CD4-positive, alpha-beta T cell treated with Interleukin-15 for 4 hours (primary cell): Measurements from ENCODE around the gene IL25.
"Not testable (repeated sequence)": the region's sequence is repeated elsewhere in the genome, so short reads cannot be mapped to it uniquely, and the experiment has no call there.

Source experiments
- DNase-seq: peaks from one replicate; pipeline ENCODE4 v3.0.0-alpha.2; 2020; ENCODE audit warnings: low spot score

The IL25 gene

GRCh38 chr14:23411563-23412525, 39.2 kb downstream of the IL25 start:
- no peak for DNase-seq

- DNase-seq = no peak
Observed at GRCh38 chr14:23413681-23414080, 41.1 kb downstream of the IL25 start.

- no peak for DNase-seq
Observed at GRCh38 chr14:23414254-23414653, 41.6 kb downstream of the IL25 start.

- no peak for DNase-seq
Observed at GRCh38 chr14:23414906-23415820, 42.6 kb downstream of the IL25 start.

- DNase-seq = no peak
Observed at GRCh38 chr14:23415821-23416778, 43.5 kb downstream of the IL25 start.

- no peak for DNase-seq
Observed at GRCh38 chr14:23416801-23417200, 44.2 kb downstream of the IL25 start.

- not testable (repeated sequence) for DNase-seq
Observed at GRCh38 chr14:23417269-23417668, 44.7 kb downstream of the IL25 start.

GRCh38 chr14:23418021-23418420, 45.4 kb downstream of the IL25 start:
- DNase-seq = no peak

- DNase-seq = not testable (repeated sequence)
Observed at GRCh38 chr14:23419646-23420045, 47.0 kb downstream of the IL25 start.

GRCh38 chr14:23421594-23421993, 49.0 kb downstream of the IL25 start:
- no peak for DNase-seq

- no peak for DNase-seq
Observed at GRCh38 chr14:23423657-23424056, 51.0 kb downstream of the IL25 start.

GRCh38 chr14:23425169-23425568, 52.6 kb downstream of the IL25 start:
- DNase-seq = no peak

GRCh38 chr14:23425798-23426197, 53.2 kb downstream of the IL25 start:
- DNase-seq = not testable (repeated sequence)
